Measurements from ENCODE around the gene KTN1.

KTN1 gene

GRCh38 chr14:55580470-55581341 lies 699 bp downstream of the KTN1 start:
- in situ Hi-C loops (cut with HindIII; ENCODE audit: low pct_ligation_motif_present, low sequenced_read_pairs): no loop called here
- Histone ChIP-seq H3K27ac (peak overlapping the region; percentile 45), H3K27me3 (replicated peaks) (no peaks in the 10 kb centered on the region), H3K36me3 (replicated peaks) (no peaks in the 10 kb centered on the region), H3K4me3 (ENCODE audit: low read depth, low read length) (peak overlapping the region; percentile 79)
- no peak for TF ChIP-seq CTCF (IDR thresholded peaks at IDR 0.05; ENCODE audit: low read depth, low read length, missing control alignments)
- no peak for DNase-seq

- no peak for TF ChIP-seq CTCF (IDR thresholded peaks at IDR 0.05; ENCODE audit: low read depth, low read length, missing control alignments)
- Histone ChIP-seq H3K27me3 (replicated peaks) (no peaks in the 10 kb centered on the region), H3K36me3 (replicated peaks) (no peaks in the 10 kb centered on the region), H3K27ac (no peak overlapping the region), H3K4me3 (ENCODE audit: low read depth, low read length) (peak overlapping the region; percentile 79)
- in situ Hi-C loops (cut with HindIII; ENCODE audit: low pct_ligation_motif_present, low sequenced_read_pairs): no loop called here
- DNase-seq: no peak
Measured at GRCh38 chr14:55581342-55581771, 1.4 kb downstream of the KTN1 start.

GRCh38 chr14:55582746-55583145 lies 2.7 kb downstream of the KTN1 start:
- H3K27me3 ChIP-seq (replicated peaks): no peaks in the 10 kb centered on the region
- no peak overlapping the region for H3K27ac ChIP-seq
- no peak for TF ChIP-seq CTCF (IDR thresholded peaks at IDR 0.05; ENCODE audit: low read depth, low read length, missing control alignments)
- H3K36me3 ChIP-seq (replicated peaks): no peaks in the 10 kb centered on the region
- no peak for DNase-seq
- H3K4me3 ChIP-seq (ENCODE audit: low read depth, low read length): no peak overlapping the region
- in situ Hi-C loops (cut with HindIII; ENCODE audit: low pct_ligation_motif_present, low sequenced_read_pairs): no loop called here

GRCh38 chr14:55583942-55584468 lies 4.0 kb downstream of the KTN1 start:
- DNase-seq: no peak
- H3K27ac ChIP-seq: no peak overlapping the region
- no peaks in the 10 kb centered on the region for H3K27me3 ChIP-seq (replicated peaks)
- H3K36me3 ChIP-seq (replicated peaks): no peaks in the 10 kb centered on the region
- in situ Hi-C loops (cut with HindIII; ENCODE audit: low pct_ligation_motif_present, low sequenced_read_pairs): no loop called here
- H3K4me3 ChIP-seq (ENCODE audit: low read depth, low read length): no peak overlapping the region
- no peak for TF ChIP-seq CTCF (IDR thresholded peaks at IDR 0.05; ENCODE audit: low read depth, low read length, missing control alignments)

GRCh38 chr14:55585854-55586253 lies 5.8 kb downstream of the KTN1 start:
- in situ Hi-C loops (cut with HindIII; ENCODE audit: low pct_ligation_motif_present, low sequenced_read_pairs): no loop called here
- Histone ChIP-seq H3K4me3 (ENCODE audit: low read depth, low read length) (no peak overlapping the region), H3K27ac (peak overlapping the region; percentile 16), H3K36me3 (replicated peaks) (no peaks in the 10 kb centered on the region), H3K27me3 (replicated peaks) (no peaks in the 10 kb centered on the region)
- no peak for TF ChIP-seq CTCF (IDR thresholded peaks at IDR 0.05; ENCODE audit: low read depth, low read length, missing control alignments)
- no peak for DNase-seq

All from brain microvascular endothelial cell (primary cell).